HG02642 (cell line): Measurements from ENCODE around the gene ZNF598.
A peak's percentile ranks its signal among the peaks of the same experiment; 100 is the strongest.

ENCODE experiments used
- ATAC-seq: cut with Tn5 transposase; IDR thresholded peaks from one replicate; pipeline ENCODE4 v1.9.1; 2021; ENCODE audit warnings: mild to moderate bottlenecking; ENCODE audit not compliant: unreplicated experiment, poor library complexity

Gene ZNF598

GRCh38 chr16:2008631-2009163 lies 924 bp downstream of the ZNF598 start:
- ATAC-seq, result peak; percentile 4

DNA sequence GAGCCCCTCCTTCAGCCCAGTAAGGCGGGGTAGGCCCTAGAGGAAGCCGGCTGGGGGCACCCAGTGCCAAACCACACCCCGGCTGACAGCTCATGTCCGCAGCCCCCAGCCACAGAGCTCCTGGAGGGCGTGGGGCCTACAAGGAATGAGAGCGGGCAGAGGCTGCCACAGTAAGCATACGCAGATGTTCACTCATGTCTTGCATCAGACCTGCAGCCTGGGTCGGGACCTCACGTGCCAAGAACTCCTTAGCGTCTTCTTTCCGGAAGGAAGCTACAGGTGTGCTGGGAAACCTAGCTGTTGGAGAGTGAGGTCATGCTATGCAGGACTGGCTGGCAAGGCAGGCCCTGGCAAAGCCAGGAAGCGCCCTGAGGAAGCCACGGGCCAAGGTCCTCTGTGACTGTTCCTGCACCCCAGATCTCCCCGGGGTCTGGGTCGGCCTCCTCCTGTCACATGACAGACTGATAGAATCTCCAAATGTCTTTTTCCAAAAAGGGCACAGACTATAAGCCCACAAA lies 1.6 kb downstream of the ZNF598 start:
- ATAC-seq, result no peak

- no peak for ATAC-seq
Observed at GRCh38 chr16:2007081-2007836, 2.4 kb downstream of the ZNF598 start.

DNA sequence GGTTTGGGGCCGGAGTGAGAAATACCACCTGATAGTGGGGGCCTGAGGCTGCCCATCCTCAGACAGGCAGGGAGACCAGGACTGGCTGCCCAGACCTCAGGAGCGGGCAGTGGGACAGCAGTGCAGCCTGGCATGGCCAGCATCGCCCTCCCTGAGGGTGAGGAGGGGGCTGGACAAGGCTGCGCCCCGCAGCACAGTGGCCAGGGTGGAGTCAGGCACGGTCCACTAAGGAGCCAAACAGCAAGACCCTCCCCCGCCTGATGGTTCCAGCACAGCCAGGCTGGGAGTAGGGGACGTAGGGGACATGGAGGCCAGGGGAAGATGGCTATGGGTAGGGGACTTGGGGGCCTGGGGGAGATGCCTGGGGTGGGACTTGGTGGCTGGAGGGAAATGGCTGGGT lies 3.3 kb downstream of the ZNF598 start:
- ATAC-seq, result no peak

- no peak for ATAC-seq
Observed at GRCh38 chr16:2005646-2006045, 4.0 kb downstream of the ZNF598 start.

DNA sequence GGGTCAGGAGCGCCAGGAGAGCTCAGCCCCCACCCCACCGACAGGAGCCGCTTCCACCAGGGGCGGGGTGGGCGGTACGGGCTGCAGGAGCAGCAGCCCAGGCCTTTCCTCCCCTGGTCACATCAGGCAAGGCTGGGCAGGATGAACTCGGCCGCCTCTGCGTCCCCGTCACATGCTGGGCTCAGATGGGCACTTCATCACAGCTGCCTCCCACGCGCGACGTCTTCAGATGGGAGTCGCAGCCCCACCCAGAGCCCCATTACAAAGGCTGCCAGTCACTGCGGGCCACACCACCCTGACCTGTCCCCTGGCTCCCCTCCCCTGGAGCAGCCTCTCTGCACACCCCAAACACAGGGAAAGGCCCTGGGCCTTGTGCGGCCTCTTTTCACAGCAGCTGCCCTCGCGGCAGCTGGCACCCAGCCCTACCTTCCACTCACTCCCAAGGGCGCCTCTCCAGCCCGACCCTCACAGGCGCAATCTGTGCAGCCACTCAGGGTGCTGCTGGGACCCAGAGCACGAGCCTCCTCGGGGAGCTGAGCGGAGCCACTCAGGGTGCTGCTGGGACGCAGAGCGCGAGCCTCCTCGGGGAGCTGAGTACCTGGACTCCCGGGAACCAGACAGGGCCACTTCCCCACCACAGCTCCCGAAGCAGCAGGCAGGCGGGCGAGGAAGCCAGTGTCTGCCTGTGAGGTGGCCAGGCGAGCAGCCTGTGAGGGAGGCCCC lies 4.7 kb downstream of the ZNF598 start:
- no peak for ATAC-seq

DNA sequence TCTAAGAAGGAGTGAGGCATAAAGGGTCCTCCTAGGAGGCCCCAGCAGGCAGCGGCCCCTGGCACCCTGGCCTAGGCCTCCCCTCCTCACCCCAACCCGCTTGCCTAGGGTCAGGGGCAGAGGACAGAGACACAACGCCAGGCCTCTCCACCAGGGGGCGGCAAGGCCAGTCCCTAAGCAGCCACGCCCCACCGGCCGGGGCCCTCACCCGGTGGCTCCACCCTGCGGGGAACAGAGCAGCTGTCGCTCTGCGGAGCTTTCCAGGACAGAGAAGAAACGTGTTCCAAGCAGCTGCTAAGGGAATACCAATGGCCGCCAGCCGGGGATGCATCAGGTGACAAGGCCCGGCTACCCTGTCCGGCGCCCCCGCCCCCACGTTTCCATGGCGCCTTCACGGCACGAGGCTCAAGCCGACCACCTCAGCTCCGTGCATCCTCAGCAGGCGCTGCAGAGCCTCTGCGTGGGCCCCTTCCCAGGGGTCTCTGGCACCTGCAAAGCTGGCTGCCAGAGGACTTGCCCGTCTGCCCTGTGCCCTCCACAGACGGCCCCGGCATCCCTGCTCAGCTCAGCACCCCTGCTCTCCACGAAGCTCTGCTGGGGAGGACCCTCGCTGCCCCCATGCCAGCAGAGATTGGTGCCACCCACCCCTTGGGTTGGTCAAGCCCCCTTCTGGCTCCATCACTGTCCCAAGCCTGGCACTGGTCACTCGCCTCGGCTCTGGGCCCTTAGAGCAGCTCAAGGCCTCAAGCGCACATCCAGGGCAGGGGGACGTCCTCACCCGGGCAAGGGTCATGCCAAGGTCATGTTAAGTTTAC lies 5.6 kb downstream of the ZNF598 start:
- peak; percentile 67 for ATAC-seq

GRCh38 chr16:2003231-2003826 lies 6.3 kb downstream of the ZNF598 start:
- no peak for ATAC-seq

DNA sequence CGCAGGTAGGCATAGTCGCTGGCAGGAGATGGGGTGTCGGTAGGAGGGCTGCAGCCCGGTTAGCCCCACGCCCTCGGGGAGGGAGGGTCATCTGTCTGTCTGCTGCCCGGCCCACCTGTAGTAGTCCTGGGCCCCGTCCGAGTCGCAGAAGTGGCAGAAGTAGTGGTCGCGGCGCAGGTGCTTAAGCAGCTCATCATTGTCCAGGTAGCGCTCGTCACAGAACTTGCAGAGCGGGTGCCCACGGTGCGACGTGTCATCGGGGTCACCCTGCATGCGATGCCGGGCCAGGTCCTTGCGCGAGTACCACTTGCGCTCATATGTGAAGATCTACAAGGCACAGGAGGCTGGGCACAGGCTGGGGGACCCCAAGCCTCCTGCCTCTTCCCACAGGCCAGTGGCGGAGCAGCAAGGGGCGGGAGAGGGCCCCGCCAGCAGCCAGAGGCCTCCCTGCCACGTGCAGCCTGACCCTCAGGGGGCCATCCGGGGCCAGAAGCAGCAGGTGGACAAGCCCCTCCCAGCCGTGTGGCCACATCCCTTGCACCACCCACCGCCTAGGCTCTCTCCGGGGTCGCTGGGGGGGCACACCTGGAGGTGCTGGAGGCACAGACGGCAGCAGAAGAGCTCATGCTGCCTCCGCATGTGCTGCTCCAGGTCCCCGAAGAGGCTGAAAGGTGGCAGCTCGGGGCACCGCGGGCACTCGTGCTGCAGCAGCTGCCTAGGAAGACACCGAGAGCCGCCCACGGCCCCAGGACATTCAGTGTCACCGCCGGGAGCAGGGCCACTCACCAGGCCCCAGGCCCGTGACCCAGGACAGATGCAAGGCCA lies 7.0 kb downstream of the ZNF598 start:
- no peak for ATAC-seq

GRCh38 chr16:2001456-2002355 lies 7.9 kb downstream of the ZNF598 start:
- ATAC-seq, result no peak

- no peak for ATAC-seq
Observed at GRCh38 chr16:2001035-2001434, 8.6 kb downstream of the ZNF598 start.

GRCh38 chr16:1999866-2000514 lies 9.6 kb downstream of the ZNF598 start:
- ATAC-seq, result no peak

DNA sequence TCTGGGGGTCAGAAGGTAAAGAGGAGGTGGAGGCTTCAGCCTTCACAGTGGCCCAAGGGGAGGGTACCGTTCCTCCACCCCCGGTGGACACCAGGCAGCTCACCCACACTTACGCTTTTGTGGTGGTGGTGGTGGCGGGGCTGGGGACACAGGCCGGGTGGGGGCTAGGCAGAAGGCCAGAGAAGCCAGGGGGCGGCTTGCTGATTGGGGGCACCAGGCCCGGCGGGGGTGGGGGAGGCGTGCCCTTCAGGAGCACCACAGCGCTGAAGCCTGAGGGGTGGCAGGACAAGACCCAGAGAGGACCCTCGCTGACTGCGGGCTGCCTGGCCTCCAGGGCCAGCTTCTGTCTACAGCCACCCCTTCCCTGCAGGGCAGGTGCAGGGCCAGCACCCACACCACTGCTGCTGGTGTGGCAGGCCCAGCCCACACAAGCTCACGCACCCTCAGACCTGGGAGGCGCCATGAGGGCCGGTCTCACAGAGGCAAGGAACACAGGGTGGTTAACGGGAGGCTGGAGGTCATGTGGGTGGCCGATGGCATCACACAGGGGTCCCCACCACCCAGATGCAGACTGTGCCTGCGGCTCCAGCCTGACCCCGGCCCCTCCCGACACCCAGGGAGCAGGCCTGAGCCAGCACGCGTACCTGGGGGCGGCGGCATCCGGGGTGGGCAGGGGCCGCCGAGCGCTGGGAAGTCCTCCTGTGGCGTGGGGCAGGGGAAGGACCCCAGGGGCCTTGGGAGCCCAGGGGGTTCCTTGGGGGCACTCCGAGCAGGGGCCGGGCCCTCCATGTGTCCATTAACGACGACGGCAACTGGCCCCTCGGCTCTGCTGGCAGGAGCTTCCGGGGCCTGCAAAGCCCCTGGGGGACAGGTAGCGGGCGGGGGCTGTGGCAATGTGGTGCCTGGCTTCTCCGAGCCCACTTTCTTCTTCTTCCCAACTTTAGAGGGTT lies 10.5 kb downstream of the ZNF598 start:
- ATAC-seq, result no peak

- ATAC-seq, result no peak
Observed at GRCh38 chr16:1998360-1998835, 11.2 kb downstream of the ZNF598 start.

DNA sequence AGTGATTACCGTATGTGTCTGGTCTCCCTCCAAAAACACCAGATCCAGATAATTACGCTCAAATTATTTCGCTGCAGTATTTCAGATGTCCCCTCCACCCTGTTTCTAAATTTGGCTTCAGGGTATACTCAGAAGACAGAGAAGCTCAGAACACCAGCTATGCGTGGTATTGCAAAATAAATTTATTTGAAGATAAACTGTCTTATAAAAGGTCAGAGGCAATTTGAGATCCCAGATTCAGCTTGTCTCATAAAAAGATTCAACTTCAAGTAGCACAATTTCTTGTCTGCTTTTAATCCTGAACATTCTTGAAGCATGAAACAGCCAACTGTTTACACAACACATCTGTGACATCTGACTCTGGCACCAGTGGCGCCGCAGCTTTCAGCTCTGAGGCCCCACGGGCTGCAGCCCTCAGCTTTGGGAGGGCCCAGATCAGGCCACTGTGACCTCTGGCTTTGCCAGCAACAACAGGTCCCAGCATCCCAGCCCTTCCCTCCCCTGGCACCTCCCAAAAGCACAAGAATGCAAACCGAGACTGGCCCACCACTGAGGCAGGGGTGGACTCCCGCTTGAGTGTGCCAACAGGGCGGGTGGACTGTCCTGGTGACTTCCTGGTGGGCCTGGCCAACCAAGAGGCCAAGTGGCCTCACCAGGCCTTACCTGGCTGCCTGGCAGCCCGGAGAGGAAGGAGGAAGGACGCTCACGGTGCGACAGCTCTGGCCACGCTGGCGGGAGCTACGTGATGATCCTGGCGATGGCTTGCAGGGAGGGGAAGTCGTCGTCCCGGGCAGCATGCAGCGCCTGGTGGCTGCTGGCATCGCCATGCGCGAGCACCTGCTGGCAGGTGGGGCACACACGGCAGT lies 11.9 kb downstream of the ZNF598 start:
- ATAC-seq, result no peak

DNA sequence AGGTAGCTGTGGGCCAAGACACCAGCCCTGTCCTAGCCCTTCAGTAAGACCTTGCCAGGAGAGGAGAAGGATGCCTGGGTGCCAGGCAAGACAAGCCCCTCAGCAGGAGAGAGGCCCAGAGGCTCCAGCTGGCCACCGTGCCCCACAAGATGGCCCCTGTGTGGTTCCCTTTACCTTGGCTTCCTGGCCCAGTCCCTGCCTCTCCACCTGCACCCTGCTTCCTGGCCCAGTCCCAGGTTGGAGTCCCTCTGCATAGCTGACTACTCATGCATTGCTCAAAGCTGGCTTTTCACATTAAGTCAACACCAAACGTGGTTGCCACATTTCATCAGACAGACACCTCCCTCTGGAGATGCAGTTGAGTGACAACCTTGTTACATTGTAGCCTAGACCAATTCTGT lies 15.9 kb downstream of the ZNF598 start:
- no peak for ATAC-seq
